Liver (tissue), 3 donors: Measurements from ENCODE around the gene C2orf69.

Source experiments
- CTCF ChIP-seq: fragments of 150-350 bp; IDR thresholded peaks from 2 replicates; pipeline ENCODE4 v1.5.1; 2017; ENCODE audit warnings: improper control_type of control experiment, low read depth, low read length; ENCODE audit not compliant: missing input control
- HNF4G ChIP-seq: IDR thresholded peaks from 2 replicates; pipeline ENCODE4 v1.6.1; 2016; ENCODE audit warnings: antibody characterized with exemption
- TAF1 ChIP-seq: conservative IDR thresholded peaks from 2 replicates; pipeline ENCODE4 v1.6.1; 2016; ENCODE audit warnings: antibody characterized with exemption, mild to moderate bottlenecking
- YY1 ChIP-seq: IDR thresholded peaks from 2 replicates; pipeline ENCODE4 v1.6.1; 2016; ENCODE audit warnings: antibody characterized with exemption, mild to moderate bottlenecking
- donor health status: healthy.
- donor health status: healthy.

- no peak for TF ChIP-seq CTCF
- no peak for TF ChIP-seq YY1
- TF ChIP-seq TAF1 = no peak
- no peak for TF ChIP-seq HNF4G
These were observed 28.4 kb upstream of the C2orf69 start for GRCh38 chr2:199882667-199883066.
